ENCODE measurements around the gene ZBBX.
"Not testable (repeated sequence)": the region's sequence is repeated elsewhere in the genome, so short reads cannot be mapped to it uniquely, and the experiment has no call there.

GRCh38 chr3:167426962-167427361 is 46.9 kb upstream of the ZBBX start:
- TF ChIP-seq FOXM1 (IDR thresholded peaks at IDR 0.05; ENCODE audit: low read depth); SIN3A (IDR thresholded peaks at IDR 0.05; ENCODE audit: borderline replicate concordance, low read depth, low read length); IRF3 (IDR thresholded peaks at IDR 0.05; ENCODE audit: low read depth, low read length); CTCF (IDR thresholded peaks at IDR 0.05): not testable (repeated sequence)
